GM04503 (cell line): ENCODE data around the gene MUC22.
A peak's percentile ranks its signal among the peaks of the same experiment; 100 is the strongest.
"Not testable (repeated sequence)": the region's sequence is repeated elsewhere in the genome, so short reads cannot be mapped to it uniquely, and the experiment has no call there.

Experiments used
- DNase-seq: peaks from one replicate; pipeline ENCODE4 v3.0.0-alpha.2; 2012; ENCODE audit warnings: low read depth

Gene MUC22

GRCh38 chr6:30998785-30999184 is 11.5 kb upstream of the MUC22 start:
- no peak for DNase-seq

GRCh38 chr6:31000067-31000860 is 10.0 kb upstream of the MUC22 start:
- DNase-seq = not testable (repeated sequence)

GRCh38 chr6:31001281-31001888 is 8.9 kb upstream of the MUC22 start:
- no peak for DNase-seq

GRCh38 chr6:31002471-31002870 is 7.8 kb upstream of the MUC22 start:
- DNase-seq = no peak

- DNase-seq = no peak
Measured at GRCh38 chr6:31004794-31005193, 5.5 kb upstream of the MUC22 start.

- DNase-seq = no peak
Measured at GRCh38 chr6:31005249-31006020, 4.8 kb upstream of the MUC22 start.

- DNase-seq = peak; percentile 53
Measured at GRCh38 chr6:31007694-31008093, 2.6 kb upstream of the MUC22 start.

- no peak for DNase-seq
Measured at GRCh38 chr6:31008165-31008564, 2.1 kb upstream of the MUC22 start.

GRCh38 chr6:31009731-31010130 is 543 bp upstream of the MUC22 start:
- DNase-seq = no peak

GRCh38 chr6:31011153-31011552 is 879 bp downstream of the MUC22 start:
- no peak for DNase-seq

- no peak for DNase-seq
Measured at GRCh38 chr6:31016659-31017299, 6.5 kb downstream of the MUC22 start.

- DNase-seq = not testable (repeated sequence)
Measured at GRCh38 chr6:31017436-31017835, 7.2 kb downstream of the MUC22 start.

GRCh38 chr6:31020057-31020456 is 9.8 kb downstream of the MUC22 start:
- DNase-seq = no peak

GRCh38 chr6:31020631-31021255 is 10.5 kb downstream of the MUC22 start:
- DNase-seq = not testable (repeated sequence)

GRCh38 chr6:31021705-31022531 is 11.6 kb downstream of the MUC22 start:
- DNase-seq = not testable (repeated sequence)

GRCh38 chr6:31025595-31025994 is 15.3 kb downstream of the MUC22 start:
- no peak for DNase-seq

GRCh38 chr6:31031095-31031494 is 20.8 kb downstream of the MUC22 start:
- DNase-seq = no peak

- DNase-seq = no peak
Measured at GRCh38 chr6:31033075-31033474, 22.8 kb downstream of the MUC22 start.

GRCh38 chr6:31035862-31036497 is 25.7 kb downstream of the MUC22 start:
- no peak for DNase-seq

GRCh38 chr6:31037169-31037568 is 26.9 kb downstream of the MUC22 start:
- peak; percentile 62 for DNase-seq

GRCh38 chr6:31037682-31038081 is 27.4 kb downstream of the MUC22 start:
- peak; percentile 58 for DNase-seq
